A673 (cell line): ENCODE measurements around the gene TOB2. TPM values are rescaled to one million over a fixed set of nuclear protein-coding genes. Genes with fewer than 3 reads are reported as not detected.

Experiments
- BruUV-seq: library from RNA; stranded (reverse); fragments of 400-500 nt; replicated peaks from 2 replicates; lab custom pipeline; 2021; lab: Mats Ljungman, UMichigan
- CTCF ChIA-PET: fragments of 300-600 bp; sonication (Branson Sonifier 250); formaldehyde crosslinking; loops from one replicate; lab custom pipeline; 2022; ENCODE audit warnings: antibody characterized with exemption; lab: Charles Lee
- POLR2A ChIA-PET: fragments of 300-600 bp; sonication (Branson Sonifier 250); formaldehyde crosslinking; loops from one replicate; lab custom pipeline; 2022; ENCODE audit warnings: antibody characterized with exemption; ENCODE audit not compliant: low non-redundant PET; lab: Charles Lee
- DNase-seq: peaks from one replicate; pipeline ENCODE4 v3.0.0-alpha.2; 2015; ENCODE audit warnings: low spot score
- H3K27ac ChIP-seq: fragments of 200-600 bp; sonication (generic); 2 replicates; pipeline ENCODE4 v1.5.1; 2016; ENCODE audit warnings: mixed run types, low read depth, mild to moderate bottlenecking, mixed read lengths, antibody characterized with exemption, low read length; ENCODE audit not compliant: poor library complexity, severe bottlenecking
- H3K27me3 ChIP-seq: fragments of 200-600 bp; sonication (generic); replicated peaks from 2 replicates; pipeline ENCODE4 v1.6.1; 2017; ENCODE audit warnings: mixed run types, low read depth, mild to moderate bottlenecking, mixed read lengths, antibody characterized with exemption, low read length; ENCODE audit not compliant: insufficient read depth, poor library complexity
- H3K36me3 ChIP-seq: fragments of 200-600 bp; sonication (generic); 2 replicates; pipeline ENCODE4 v1.6.1; 2016; ENCODE audit warnings: mixed run types, mild to moderate bottlenecking, mixed read lengths, antibody characterized with exemption, low read length; ENCODE audit not compliant: insufficient read depth, poor library complexity, severe bottlenecking
- H3K4me1 ChIP-seq: fragments of 200-600 bp; sonication (generic); 2 replicates; pipeline ENCODE4 v1.6.1; 2017; ENCODE audit warnings: mixed run types, mild to moderate bottlenecking, mixed read lengths, antibody characterized with exemption, low read length; ENCODE audit not compliant: insufficient read depth, poor library complexity, severe bottlenecking
- H3K4me3 ChIP-seq: fragments of 200-600 bp; sonication (generic); 2 replicates; pipeline ENCODE4 v1.5.1; 2016; ENCODE audit warnings: low read depth, mixed run types, mild to moderate bottlenecking, mixed read lengths, low read length; ENCODE audit not compliant: poor library complexity, severe bottlenecking
- H3K9me3 ChIP-seq: fragments of 200-600 bp; sonication (generic); 2 replicates; pipeline ENCODE4 v1.6.1; 2016; ENCODE audit warnings: mixed run types, low read depth, mild to moderate bottlenecking, mixed read lengths, antibody characterized with exemption, low read length; ENCODE audit not compliant: poor library complexity, severe bottlenecking
- EZH2 ChIP-seq: fragments of 200-600 bp; sonication (generic); IDR thresholded peaks from 2 replicates; pipeline ENCODE4 v1.6.1; 2017; ENCODE audit warnings: borderline replicate concordance, low read depth, mild to moderate bottlenecking, mixed read lengths, antibody characterized with exemption, low read length; ENCODE audit not compliant: poor library complexity, severe bottlenecking
- intact Hi-C: fragments of 100-400 bp; cut with micrococcal nuclease; formaldehyde crosslinking; loops from one replicate; pipeline ENCODE4 v1.10.0; 2022; ENCODE audit not compliant: unreplicated experiment
- total RNA-seq: library from RNA; stranded (reverse); gene quantifications from 2 replicates; pipeline ENCODE4 v1.2.3, GENCODE V29; 2021
- TF ChIP-seq, protein P1 (sequence below): fragments of 300-800, 200-600 bp; sonication (generic); conservative IDR thresholded peaks from 2 replicates; pipeline ENCODE4 v1.5.1; 2017; ENCODE audit warnings: low read depth, mild to moderate bottlenecking, antibody characterized with exemption, low read length, moderate library complexity, mixed read lengths

TOB2 gene
- total RNA-seq, 1 experiment from 2014 or later = 53.8 TPM

DNA sequence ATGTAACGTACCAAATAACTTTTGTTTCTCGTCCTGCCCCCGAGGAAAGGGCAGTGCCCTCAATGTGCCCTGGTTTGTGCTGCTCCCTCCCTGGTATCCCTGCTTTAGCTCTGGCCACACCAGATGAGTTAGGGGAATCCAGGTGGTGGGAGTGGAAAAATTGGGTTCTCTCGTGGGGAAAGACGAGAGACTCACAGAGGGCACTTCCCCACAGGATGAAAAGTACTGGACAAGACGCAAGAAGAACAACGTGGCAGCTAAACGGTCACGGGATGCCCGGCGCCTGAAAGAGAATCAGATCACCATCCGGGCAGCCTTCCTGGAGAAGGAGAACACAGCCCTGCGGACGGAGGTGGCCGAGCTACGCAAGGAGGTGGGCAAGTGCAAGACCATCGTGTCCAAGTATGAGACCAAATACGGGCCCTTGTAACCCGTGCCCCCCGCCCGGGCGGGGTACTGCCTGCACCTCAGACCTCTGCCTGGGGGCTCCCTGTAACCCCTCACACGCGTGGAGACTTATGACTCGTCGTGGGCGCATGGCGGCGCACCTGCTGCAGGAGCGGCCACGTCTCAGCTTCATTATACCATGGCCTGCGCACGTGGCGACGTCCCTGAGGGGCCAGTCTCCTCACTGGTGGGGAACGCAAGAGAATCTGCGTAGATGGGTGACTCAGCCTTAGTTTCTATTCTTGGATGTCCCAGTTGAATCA lies 50.9 kb downstream of the TOB2 start:
- no TSS peak for BruUV-seq
- no peak overlapping the region for H3K4me3 ChIP-seq
- intact Hi-C loops = no loop called here
- DNase-seq = no peak
- ChIA-PET POLR2A (no interaction called here), CTCF (no interaction called here)
- no peaks in the 10 kb centered on the region for H3K9me3 ChIP-seq
- H3K4me1 ChIP-seq = peaks cover 20% of the 10 kb centered on the region
- no peak overlapping the region for H3K27ac ChIP-seq
- peaks cover 26% of the 10 kb centered on the region for H3K36me3 ChIP-seq
- H3K27me3 ChIP-seq = no peaks in the 10 kb centered on the region
- TF ChIP-seq, protein P1, sequence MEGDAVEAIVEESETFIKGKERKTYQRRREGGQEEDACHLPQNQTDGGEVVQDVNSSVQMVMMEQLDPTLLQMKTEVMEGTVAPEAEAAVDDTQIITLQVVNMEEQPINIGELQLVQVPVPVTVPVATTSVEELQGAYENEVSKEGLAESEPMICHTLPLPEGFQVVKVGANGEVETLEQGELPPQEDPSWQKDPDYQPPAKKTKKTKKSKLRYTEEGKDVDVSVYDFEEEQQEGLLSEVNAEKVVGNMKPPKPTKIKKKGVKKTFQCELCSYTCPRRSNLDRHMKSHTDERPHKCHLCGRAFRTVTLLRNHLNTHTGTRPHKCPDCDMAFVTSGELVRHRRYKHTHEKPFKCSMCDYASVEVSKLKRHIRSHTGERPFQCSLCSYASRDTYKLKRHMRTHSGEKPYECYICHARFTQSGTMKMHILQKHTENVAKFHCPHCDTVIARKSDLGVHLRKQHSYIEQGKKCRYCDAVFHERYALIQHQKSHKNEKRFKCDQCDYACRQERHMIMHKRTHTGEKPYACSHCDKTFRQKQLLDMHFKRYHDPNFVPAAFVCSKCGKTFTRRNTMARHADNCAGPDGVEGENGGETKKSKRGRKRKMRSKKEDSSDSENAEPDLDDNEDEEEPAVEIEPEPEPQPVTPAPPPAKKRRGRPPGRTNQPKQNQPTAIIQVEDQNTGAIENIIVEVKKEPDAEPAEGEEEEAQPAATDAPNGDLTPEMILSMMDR = no peak
- no peak for TF ChIP-seq EZH2

DNA sequence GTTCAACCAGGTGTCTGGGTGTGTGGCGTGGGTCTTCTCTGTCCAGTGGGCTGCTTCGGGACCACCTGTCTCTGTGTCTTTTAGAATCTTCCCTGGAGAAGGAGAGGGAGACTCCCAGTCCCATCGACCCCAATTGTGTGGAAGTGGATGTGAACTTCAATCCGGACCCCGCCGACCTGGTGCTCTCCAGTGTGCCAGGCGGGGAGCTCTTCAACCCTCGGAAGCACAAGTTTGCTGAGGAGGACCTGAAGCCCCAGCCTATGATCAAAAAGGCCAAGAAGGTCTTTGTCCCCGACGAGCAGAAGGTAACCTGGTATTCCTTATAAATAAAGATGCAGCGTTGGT lies 52.6 kb downstream of the TOB2 start:
- POLR2A ChIA-PET = no interaction called here
- no peaks in the 10 kb centered on the region for H3K27me3 ChIP-seq
- TF ChIP-seq, protein P1 = no peak
- no peak for TF ChIP-seq EZH2
- CTCF ChIA-PET = no interaction called here
- intact Hi-C loops = no loop called here
- DNase-seq = no peak
- peaks cover 20% of the 10 kb centered on the region for H3K4me1 ChIP-seq
- H3K9me3 ChIP-seq = no peaks in the 10 kb centered on the region
- no TSS peak for BruUV-seq
- H3K27ac ChIP-seq = peak overlapping the region; percentile 88
- H3K4me3 ChIP-seq = no peak overlapping the region
- peaks cover 29% of the 10 kb centered on the region for H3K36me3 ChIP-seq

DNA sequence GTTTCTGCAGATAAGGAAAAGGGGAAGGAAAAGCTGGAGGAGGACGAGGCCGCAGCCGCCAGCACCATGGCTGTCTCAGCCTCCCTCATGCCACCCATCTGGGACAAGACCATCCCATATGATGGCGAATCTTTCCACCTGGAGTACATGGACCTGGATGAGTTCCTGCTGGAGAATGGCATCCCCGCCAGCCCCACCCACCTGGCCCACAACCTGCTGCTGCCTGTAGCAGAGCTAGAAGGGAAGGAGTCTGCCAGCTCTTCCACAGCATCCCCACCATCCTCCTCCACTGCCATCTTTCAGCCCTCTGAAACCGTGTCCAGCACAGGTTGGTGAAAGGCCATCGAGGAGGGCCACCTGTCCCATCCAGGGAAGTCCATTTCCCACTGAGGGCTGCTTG lies 59.3 kb downstream of the TOB2 start:
- ChIA-PET CTCF (no interaction called here), POLR2A (no interaction called here)
- Histone ChIP-seq H3K36me3 (peaks cover 3% of the 10 kb centered on the region), H3K9me3 (no peaks in the 10 kb centered on the region), H3K4me1 (peaks cover 8% of the 10 kb centered on the region), H3K4me3 (no peak overlapping the region), H3K27me3 (no peaks in the 10 kb centered on the region), H3K27ac (no peak overlapping the region)
- no TSS peak for BruUV-seq
- no peak for DNase-seq
- TF ChIP-seq, protein P1 = no peak
- TF ChIP-seq EZH2 = no peak
- intact Hi-C loops = no loop called here
